HUDEP-2 (cell line): ENCODE data around the gene TIAM1.

Source experiments
- DNase-seq, 76 experiments: peaks; one replicate each; lab custom pipeline; 2025; ENCODE audit not compliant: unreplicated experiment in 76 of 76; lab: John Stamatoyannopoulos, UW

Gene TIAM1

GRCh38 chr21:31145274-31145673 lies 198.8 kb downstream of the TIAM1 start:
- no peak for DNase-seq

- DNase-seq = no peak
These were observed 201.0 kb downstream of the TIAM1 start for GRCh38 chr21:31143036-31143435.

GRCh38 chr21:31142600-31142999 lies 201.5 kb downstream of the TIAM1 start:
- DNase-seq = no peak

- no peak for DNase-seq
These were observed 202.6 kb downstream of the TIAM1 start for GRCh38 chr21:31141389-31142000.

- DNase-seq = no peak
These were observed 203.4 kb downstream of the TIAM1 start for GRCh38 chr21:31140676-31141075.

- no peak for DNase-seq
These were observed 204.0 kb downstream of the TIAM1 start for GRCh38 chr21:31140025-31140424.

- no peak for DNase-seq
These were observed 206.1 kb downstream of the TIAM1 start for GRCh38 chr21:31137960-31138359.

GRCh38 chr21:31136891-31137290 lies 207.2 kb downstream of the TIAM1 start:
- DNase-seq = peak in 2 of 76 experiments; percentile 15 to 30

GRCh38 chr21:31135531-31136184 lies 208.4 kb downstream of the TIAM1 start:
- no peak for DNase-seq

- no peak for DNase-seq
These were observed 210.7 kb downstream of the TIAM1 start for GRCh38 chr21:31133243-31133830.

GRCh38 chr21:31132574-31133242 lies 211.4 kb downstream of the TIAM1 start:
- no peak for DNase-seq

GRCh38 chr21:31130821-31131220 lies 213.2 kb downstream of the TIAM1 start:
- no peak for DNase-seq

GRCh38 chr21:31128234-31128633 lies 215.8 kb downstream of the TIAM1 start:
- DNase-seq = no peak

- DNase-seq = no peak
These were observed 220.1 kb downstream of the TIAM1 start for GRCh38 chr21:31124010-31124409.

- no peak for DNase-seq
These were observed 224.9 kb downstream of the TIAM1 start for GRCh38 chr21:31119199-31119598.

GRCh38 chr21:31117128-31117916 lies 226.7 kb downstream of the TIAM1 start:
- DNase-seq = no peak

GRCh38 chr21:31115249-31115648 lies 228.8 kb downstream of the TIAM1 start:
- DNase-seq = no peak

- DNase-seq = no peak
These were observed 233.0 kb downstream of the TIAM1 start for GRCh38 chr21:31111093-31111492.

- DNase-seq = no peak
These were observed 233.6 kb downstream of the TIAM1 start for GRCh38 chr21:31110430-31110829.

- no peak for DNase-seq
These were observed 236.2 kb downstream of the TIAM1 start for GRCh38 chr21:31107871-31108270.
